Measurements from ENCODE around the gene CLMN.

DNA sequence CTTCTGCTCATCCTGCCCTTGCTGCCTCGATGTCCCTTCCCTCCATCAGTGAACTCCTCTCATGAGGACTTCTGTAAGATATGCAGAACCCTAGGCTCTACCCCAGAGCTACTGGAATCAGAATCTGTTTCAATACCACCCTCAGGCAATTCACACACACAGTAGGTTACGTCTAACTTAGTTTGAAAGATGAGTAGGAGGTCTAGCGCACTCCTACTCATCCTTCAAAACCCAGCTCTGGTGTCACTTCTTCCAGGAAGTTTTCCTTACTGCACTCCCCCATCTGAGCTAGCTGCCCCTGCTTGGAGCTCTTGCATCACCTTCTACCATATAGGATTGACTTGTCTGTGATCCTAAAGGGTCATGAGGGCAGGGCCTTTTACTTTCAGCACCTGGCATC, 105.9 kb downstream of the CLMN start:
- no peak for TF ChIP-seq EZH2 (IDR thresholded peaks at IDR 0.05; ENCODE audit: insufficient read depth, poor library complexity, severe bottlenecking)
- no peak for TF ChIP-seq EZH2phosphoT487 (IDR thresholded peaks at IDR 0.05; ENCODE audit: insufficient read depth, low read depth)

All from GM23248 (cell line).